GM10266 (cell line): ENCODE results near the gene MAP4K5.
"Not testable (repeated sequence)": the region's sequence is repeated elsewhere in the genome, so short reads cannot be mapped to it uniquely, and the experiment has no call there.

Source experiments
- DNase-seq: peaks from one replicate; pipeline ENCODE4 v3.0.0; 2012; ENCODE audit errors: extremely low spot score
- CTCF ChIP-seq: IDR thresholded peaks from 2 replicates; pipeline ENCODE4 v1.5.1; 2012; ENCODE audit warnings: mild to moderate bottlenecking, low read depth; ENCODE audit not compliant: control insufficient read depth, insufficient read depth; ENCODE audit errors: missing control alignments

MAP4K5 gene

DNA sequence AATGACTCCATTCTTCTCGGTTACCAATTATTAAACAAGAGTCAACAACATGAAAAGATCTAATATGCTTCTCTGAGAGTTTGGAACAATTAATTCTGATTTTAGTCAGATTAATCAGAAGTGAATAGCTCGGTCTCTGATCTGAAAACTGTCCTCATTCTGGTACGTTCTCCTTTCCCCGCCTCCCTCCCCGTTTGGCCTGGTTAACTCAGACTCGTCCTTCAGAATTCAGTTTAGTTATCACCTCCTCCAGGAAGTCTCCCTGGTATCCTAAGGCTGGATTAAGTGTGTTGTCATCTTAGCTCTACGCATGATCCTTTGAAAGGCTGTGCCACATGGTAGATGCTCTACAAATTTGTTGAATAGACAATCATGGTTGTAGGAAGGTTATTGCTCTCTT lies 22.2 kb downstream of the MAP4K5 start:
- TF ChIP-seq CTCF = no peak

GRCh38 chr14:50507078-50507477 lies 25.3 kb downstream of the MAP4K5 start:
- DNase-seq = not testable (repeated sequence)

More for the DNA sequence above, 22.2 kb downstream of the MAP4K5 start:
- no peak for DNase-seq

- DNase-seq = no peak
- TF ChIP-seq CTCF = no peak
These were observed 30.7 kb downstream of the MAP4K5 start for GRCh38 chr14:50501642-50502041.

DNA sequence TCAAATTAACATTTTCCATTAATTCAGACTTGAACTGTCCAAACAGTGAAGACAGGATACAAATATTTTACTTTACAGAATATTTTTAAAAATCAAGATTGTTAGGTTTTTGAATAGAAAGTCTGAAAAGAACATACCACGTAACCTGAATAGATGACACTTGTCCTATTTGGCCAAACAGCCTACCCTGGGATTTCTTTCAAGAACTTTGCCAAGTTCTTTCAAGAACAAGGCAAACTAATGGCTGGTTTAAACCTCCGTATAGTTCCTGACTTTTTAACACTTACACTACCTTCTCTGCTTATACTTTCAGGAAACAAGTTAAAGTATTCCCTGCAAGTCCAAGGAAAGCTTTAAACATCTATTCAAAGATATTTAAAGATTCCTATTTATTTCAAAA lies 35.0 kb downstream of the MAP4K5 start:
- TF ChIP-seq CTCF = no peak
- no peak for DNase-seq

DNA sequence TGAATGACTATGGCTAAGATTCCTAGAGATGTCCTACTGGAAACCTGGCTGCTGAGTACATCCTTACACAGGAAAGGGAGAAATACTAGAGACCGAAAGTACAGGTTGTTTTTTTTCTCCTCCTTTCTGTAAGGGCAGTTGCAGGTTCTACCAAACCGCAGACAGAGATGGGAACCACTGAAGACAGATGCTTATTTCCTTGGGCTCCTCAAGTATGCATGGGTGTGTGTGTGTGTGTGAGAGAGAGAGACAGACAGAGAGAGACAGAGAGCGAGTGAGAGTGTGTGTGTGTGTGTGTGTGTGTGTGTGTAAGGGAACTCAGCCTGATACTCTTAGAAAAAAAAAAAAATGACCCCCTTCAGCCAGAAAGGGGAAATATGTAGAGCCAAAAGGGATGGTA lies 42.5 kb downstream of the MAP4K5 start:
- no peak for DNase-seq
- no peak for TF ChIP-seq CTCF

DNA sequence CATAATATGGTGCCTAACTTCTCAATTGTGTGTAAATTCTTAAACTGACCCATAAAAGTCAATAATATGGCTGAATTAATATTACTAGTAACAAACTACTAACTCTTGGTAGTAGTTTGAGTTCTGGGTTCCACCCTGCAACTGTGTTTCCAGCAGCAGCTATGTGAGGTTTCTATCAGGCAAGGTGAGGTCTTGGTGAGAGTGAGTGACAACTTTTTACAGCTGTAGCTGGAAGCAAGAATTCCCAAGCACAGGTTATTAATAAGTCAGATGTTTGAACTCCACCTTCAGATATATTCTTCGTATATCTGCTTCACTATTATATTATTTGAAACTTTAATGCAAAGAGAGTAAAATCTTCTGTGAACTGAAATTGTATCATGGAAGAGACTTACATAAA lies 43.8 kb downstream of the MAP4K5 start:
- no peak for TF ChIP-seq CTCF
- DNase-seq = no peak

DNA sequence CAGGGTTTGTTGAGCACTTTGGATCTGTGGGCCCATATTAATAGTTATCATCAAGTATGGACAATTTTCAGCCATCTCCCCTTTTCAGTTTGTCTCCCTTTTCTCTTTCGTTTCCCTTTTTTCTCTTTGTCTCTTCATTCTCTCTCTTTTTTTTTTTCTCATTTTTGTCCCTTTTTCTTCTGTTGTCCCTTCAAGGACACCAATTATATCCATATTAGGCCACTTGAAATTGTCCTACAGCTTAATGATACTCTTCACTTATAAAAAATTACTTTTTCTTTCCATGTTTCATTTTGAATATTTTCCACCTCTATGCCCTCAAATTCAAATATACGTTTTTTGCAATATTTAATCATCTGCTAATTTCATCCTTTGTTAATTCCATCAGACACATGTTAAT lies 53.3 kb downstream of the MAP4K5 start:
- TF ChIP-seq CTCF = no peak
- no peak for DNase-seq

GRCh38 chr14:50477760-50478159 lies 54.6 kb downstream of the MAP4K5 start:
- no peak for TF ChIP-seq CTCF
- no peak for DNase-seq
